Measurements from ENCODE around the gene SF3B1.

Gene SF3B1

DNA sequence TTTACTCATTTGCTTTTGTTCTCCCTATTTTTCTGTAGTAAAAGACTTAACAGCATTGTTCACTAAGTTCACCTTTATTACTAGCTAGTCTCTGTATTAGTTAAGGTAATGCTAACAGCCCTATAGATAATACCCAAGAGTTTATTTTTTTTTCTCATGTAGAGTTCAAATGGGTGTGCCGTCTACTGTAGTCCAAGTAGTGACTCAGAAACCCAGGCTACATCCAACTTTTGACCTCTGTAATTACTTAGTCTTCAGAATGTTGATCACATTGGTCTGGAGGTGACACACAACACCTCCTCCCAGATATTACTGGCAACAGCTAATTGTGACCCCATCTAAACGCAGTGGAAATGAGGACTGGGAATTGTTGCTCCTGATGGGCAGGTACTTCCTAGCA is 26.2 kb upstream of the SF3B1 start:
- no peak for TF ChIP-seq TCF4 (CRISPR knock-in tag; IDR thresholded peaks at IDR 0.05; ENCODE audit: borderline replicate concordance)
- no peak for TF ChIP-seq PPARA (CRISPR knock-in tag; IDR thresholded peaks at IDR 0.05; ENCODE audit: borderline replicate concordance)
- no peak for TF ChIP-seq RARB (CRISPR knock-in tag; IDR thresholded peaks at IDR 0.05)
- no peak for TF ChIP-seq ESRRG (CRISPR knock-in tag; IDR thresholded peaks at IDR 0.05)
- TF ChIP-seq GLIS3 (CRISPR knock-in tag; IDR thresholded peaks at IDR 0.05): no peak
- no peak for ATAC-seq

DNA sequence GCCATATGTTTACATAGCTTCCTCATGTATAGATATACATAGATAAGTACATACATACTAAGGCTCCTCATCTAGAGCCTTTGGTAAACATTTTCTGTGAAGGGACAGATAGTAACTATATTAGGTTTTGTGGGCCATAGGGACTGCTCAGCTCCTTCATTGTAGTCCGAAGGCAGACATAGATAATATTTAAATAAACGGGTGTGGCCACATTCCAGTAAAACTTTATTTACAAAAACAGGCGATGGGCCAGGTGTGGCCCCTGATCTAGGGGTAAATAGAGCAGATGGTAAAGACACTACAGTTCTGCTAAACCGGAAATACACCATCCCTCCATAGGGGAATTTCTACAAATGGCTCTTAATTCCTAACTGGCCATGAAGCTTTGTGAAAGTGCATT is 25.8 kb upstream of the SF3B1 start:
- ATAC-seq: no peak
- TF ChIP-seq, protein P1, sequence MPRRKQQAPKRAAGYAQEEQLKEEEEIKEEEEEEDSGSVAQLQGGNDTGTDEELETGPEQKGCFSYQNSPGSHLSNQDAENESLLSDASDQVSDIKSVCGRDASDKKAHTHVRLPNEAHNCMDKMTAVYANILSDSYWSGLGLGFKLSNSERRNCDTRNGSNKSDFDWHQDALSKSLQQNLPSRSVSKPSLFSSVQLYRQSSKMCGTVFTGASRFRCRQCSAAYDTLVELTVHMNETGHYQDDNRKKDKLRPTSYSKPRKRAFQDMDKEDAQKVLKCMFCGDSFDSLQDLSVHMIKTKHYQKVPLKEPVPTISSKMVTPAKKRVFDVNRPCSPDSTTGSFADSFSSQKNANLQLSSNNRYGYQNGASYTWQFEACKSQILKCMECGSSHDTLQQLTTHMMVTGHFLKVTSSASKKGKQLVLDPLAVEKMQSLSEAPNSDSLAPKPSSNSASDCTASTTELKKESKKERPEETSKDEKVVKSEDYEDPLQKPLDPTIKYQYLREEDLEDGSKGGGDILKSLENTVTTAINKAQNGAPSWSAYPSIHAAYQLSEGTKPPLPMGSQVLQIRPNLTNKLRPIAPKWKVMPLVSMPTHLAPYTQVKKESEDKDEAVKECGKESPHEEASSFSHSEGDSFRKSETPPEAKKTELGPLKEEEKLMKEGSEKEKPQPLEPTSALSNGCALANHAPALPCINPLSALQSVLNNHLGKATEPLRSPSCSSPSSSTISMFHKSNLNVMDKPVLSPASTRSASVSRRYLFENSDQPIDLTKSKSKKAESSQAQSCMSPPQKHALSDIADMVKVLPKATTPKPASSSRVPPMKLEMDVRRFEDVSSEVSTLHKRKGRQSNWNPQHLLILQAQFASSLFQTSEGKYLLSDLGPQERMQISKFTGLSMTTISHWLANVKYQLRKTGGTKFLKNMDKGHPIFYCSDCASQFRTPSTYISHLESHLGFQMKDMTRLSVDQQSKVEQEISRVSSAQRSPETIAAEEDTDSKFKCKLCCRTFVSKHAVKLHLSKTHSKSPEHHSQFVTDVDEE (CRISPR knock-in tag; IDR thresholded peaks at IDR 0.05): no peak
- TF ChIP-seq, protein P2, sequence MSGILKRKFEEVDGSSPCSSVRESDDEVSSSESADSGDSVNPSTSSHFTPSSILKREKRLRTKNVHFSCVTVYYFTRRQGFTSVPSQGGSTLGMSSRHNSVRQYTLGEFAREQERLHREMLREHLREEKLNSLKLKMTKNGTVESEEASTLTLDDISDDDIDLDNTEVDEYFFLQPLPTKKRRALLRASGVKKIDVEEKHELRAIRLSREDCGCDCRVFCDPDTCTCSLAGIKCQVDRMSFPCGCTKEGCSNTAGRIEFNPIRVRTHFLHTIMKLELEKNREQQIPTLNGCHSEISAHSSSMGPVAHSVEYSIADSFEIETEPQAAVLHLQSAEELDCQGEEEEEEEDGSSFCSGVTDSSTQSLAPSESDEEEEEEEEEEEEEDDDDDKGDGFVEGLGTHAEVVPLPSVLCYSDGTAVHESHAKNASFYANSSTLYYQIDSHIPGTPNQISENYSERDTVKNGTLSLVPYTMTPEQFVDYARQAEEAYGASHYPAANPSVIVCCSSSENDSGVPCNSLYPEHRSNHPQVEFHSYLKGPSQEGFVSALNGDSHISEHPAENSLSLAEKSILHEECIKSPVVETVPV (CRISPR knock-in tag; IDR thresholded peaks at IDR 0.05): no peak
- TF ChIP-seq ZNF70 (CRISPR knock-in tag; IDR thresholded peaks at IDR 0.05) (no peak), GLIS3 (CRISPR knock-in tag; IDR thresholded peaks at IDR 0.05) (no peak), ZNF565 (CRISPR knock-in tag; conservative IDR thresholded peaks at IDR 0.05; ENCODE audit: low read depth) (no peak), ZFP3 (CRISPR knock-in tag; IDR thresholded peaks at IDR 0.05) (no peak), ZNF8 (CRISPR knock-in tag; IDR thresholded peaks at IDR 0.05) (no peak), BACH2 (CRISPR knock-in tag; IDR thresholded peaks at IDR 0.05; ENCODE audit: borderline replicate concordance) (no peak), CSDC2 (CRISPR knock-in tag; IDR thresholded peaks at IDR 0.05) (no peak)
- TF ChIP-seq, protein P3, sequence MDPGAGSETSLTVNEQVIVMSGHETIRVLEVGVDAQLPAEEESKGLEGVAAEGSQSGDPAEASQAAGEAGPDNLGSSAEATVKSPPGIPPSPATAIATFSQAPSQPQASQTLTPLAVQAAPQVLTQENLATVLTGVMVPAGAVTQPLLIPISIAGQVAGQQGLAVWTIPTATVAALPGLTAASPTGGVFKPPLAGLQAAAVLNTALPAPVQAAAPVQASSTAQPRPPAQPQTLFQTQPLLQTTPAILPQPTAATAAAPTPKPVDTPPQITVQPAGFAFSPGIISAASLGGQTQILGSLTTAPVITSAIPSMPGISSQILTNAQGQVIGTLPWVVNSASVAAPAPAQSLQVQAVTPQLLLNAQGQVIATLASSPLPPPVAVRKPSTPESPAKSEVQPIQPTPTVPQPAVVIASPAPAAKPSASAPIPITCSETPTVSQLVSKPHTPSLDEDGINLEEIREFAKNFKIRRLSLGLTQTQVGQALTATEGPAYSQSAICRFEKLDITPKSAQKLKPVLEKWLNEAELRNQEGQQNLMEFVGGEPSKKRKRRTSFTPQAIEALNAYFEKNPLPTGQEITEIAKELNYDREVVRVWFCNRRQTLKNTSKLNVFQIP (CRISPR knock-in tag; IDR thresholded peaks at IDR 0.05; ENCODE audit: borderline replicate concordance, low read depth): no peak

DNA sequence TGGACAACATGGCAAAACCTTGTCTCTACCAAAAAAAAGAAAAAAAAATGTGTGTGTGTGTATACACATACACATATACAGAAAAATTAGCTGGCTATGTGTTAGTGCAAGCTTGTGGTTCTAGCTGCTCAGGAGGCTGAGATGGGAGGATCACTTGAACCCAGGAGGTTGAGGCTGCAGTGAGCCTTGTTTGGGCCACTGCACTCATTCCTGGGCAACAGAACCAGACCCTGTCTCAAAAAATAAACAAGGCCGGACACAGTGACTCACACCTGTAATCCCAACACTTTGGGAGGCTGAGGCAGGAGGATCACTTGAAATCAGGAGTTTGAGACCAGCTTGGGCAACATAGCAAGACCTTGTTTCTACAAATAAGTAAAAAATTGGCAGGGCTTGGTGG is 20.6 kb upstream of the SF3B1 start:
- TF ChIP-seq, protein P3 (CRISPR knock-in tag; IDR thresholded peaks at IDR 0.05; ENCODE audit: borderline replicate concordance, low read depth): no peak
- TF ChIP-seq SNAI2 (CRISPR knock-in tag; IDR thresholded peaks at IDR 0.05) (no peak), OSR1 (CRISPR knock-in tag; IDR thresholded peaks at IDR 0.05) (no peak), TCF4 (CRISPR knock-in tag; IDR thresholded peaks at IDR 0.05; ENCODE audit: borderline replicate concordance) (no peak), TOX (CRISPR knock-in tag; IDR thresholded peaks at IDR 0.05; ENCODE audit: borderline replicate concordance) (no peak), RARB (CRISPR knock-in tag; IDR thresholded peaks at IDR 0.05) (no peak), PPARA (CRISPR knock-in tag; IDR thresholded peaks at IDR 0.05; ENCODE audit: borderline replicate concordance) (no peak), ESRRG (CRISPR knock-in tag; IDR thresholded peaks at IDR 0.05) (no peak), ZNF8 (CRISPR knock-in tag; IDR thresholded peaks at IDR 0.05) (no peak), ZC3H10 (CRISPR knock-in tag; IDR thresholded peaks at IDR 0.05) (no peak), GLIS3 (CRISPR knock-in tag; IDR thresholded peaks at IDR 0.05) (no peak), CSDC2 (CRISPR knock-in tag; IDR thresholded peaks at IDR 0.05) (no peak), ARNTL (CRISPR knock-in tag; IDR thresholded peaks at IDR 0.05; ENCODE audit: borderline replicate concordance, low read depth) (no peak), ZNF565 (CRISPR knock-in tag; conservative IDR thresholded peaks at IDR 0.05; ENCODE audit: low read depth) (no peak)
- TF ChIP-seq, protein P4, sequence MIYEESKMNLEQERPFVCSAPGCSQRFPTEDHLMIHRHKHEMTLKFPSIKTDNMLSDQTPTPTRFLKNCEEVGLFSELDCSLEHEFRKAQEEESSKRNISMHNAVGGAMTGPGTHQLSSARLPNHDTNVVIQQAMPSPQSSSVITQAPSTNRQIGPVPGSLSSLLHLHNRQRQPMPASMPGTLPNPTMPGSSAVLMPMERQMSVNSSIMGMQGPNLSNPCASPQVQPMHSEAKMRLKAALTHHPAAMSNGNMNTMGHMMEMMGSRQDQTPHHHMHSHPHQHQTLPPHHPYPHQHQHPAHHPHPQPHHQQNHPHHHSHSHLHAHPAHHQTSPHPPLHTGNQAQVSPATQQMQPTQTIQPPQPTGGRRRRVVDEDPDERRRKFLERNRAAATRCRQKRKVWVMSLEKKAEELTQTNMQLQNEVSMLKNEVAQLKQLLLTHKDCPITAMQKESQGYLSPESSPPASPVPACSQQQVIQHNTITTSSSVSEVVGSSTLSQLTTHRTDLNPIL (CRISPR knock-in tag; IDR thresholded peaks at IDR 0.05; ENCODE audit: low read depth): no peak
- TF ChIP-seq, protein P2 (CRISPR knock-in tag; IDR thresholded peaks at IDR 0.05): no peak
- TF ChIP-seq, protein P1 (CRISPR knock-in tag; IDR thresholded peaks at IDR 0.05): no peak
- TF ChIP-seq, protein P5, sequence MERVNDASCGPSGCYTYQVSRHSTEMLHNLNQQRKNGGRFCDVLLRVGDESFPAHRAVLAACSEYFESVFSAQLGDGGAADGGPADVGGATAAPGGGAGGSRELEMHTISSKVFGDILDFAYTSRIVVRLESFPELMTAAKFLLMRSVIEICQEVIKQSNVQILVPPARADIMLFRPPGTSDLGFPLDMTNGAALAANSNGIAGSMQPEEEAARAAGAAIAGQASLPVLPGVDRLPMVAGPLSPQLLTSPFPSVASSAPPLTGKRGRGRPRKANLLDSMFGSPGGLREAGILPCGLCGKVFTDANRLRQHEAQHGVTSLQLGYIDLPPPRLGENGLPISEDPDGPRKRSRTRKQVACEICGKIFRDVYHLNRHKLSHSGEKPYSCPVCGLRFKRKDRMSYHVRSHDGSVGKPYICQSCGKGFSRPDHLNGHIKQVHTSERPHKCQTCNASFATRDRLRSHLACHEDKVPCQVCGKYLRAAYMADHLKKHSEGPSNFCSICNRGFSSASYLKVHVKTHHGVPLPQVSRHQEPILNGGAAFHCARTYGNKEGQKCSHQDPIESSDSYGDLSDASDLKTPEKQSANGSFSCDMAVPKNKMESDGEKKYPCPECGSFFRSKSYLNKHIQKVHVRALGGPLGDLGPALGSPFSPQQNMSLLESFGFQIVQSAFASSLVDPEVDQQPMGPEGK (CRISPR knock-in tag; IDR thresholded peaks at IDR 0.05; ENCODE audit: borderline replicate concordance): no peak
- ATAC-seq: no peak

Data from SK-N-SH treated with all-trans-retinoic acid at 6 μM for 48 hours (cell line).